ENCODE results near the gene CBLB.

DNA sequence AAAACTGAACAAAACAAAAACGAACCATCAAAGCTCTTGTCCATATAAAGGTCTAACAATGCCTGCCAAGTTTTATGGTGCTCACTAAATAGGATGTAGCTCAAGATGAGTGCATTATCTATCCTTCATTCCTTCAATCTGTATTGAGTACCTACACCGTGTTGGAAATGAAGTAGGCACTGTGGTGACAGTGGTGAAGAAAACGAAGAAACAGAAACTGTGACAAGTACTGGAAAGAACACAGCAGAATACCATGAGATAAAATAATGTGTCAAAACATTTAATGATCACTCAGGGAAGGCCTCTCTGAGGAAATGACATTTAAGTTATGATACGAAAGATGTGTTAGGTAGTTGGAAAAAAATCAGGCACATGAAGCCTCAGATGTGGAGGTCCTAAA is 36.2 kb downstream of the CBLB start:
- TF ChIP-seq, protein P1, sequence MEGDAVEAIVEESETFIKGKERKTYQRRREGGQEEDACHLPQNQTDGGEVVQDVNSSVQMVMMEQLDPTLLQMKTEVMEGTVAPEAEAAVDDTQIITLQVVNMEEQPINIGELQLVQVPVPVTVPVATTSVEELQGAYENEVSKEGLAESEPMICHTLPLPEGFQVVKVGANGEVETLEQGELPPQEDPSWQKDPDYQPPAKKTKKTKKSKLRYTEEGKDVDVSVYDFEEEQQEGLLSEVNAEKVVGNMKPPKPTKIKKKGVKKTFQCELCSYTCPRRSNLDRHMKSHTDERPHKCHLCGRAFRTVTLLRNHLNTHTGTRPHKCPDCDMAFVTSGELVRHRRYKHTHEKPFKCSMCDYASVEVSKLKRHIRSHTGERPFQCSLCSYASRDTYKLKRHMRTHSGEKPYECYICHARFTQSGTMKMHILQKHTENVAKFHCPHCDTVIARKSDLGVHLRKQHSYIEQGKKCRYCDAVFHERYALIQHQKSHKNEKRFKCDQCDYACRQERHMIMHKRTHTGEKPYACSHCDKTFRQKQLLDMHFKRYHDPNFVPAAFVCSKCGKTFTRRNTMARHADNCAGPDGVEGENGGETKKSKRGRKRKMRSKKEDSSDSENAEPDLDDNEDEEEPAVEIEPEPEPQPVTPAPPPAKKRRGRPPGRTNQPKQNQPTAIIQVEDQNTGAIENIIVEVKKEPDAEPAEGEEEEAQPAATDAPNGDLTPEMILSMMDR (IDR thresholded peaks at IDR 0.05), result no peak
- no peak for TF ChIP-seq POLR2A (IDR thresholded peaks at IDR 0.05)
